GM10248 (cell line): ENCODE results near the gene FBXO41.

ENCODE experiments used
- CTCF ChIA-PET: fragments of 300-600 bp; sonication (Branson Sonifier 250); formaldehyde crosslinking; extraction: SDS; loops from one replicate; lab custom pipeline; 2021; ENCODE audit warnings: antibody characterized with exemption; lab: Yijun Ruan, JAX
- POLR2A ChIA-PET: fragments of 350-650 bp; sonication (Branson Sonifier 250); formaldehyde crosslinking; extraction: SDS; loops from one replicate; lab custom pipeline; 2020; ENCODE audit warnings: antibody characterized with exemption; lab: Yijun Ruan, JAX
- DNase-seq: peaks from one replicate; pipeline ENCODE4 v3.0.0; 2012; ENCODE audit errors: extremely low spot score
- TF ChIP-seq, protein P1 (sequence below): IDR thresholded peaks from 2 replicates; pipeline ENCODE4 v1.5.1; 2012; ENCODE audit warnings: mild to moderate bottlenecking, low read depth; ENCODE audit errors: extremely low read depth, missing control alignments, control extremely low read depth

The FBXO41 gene

DNA sequence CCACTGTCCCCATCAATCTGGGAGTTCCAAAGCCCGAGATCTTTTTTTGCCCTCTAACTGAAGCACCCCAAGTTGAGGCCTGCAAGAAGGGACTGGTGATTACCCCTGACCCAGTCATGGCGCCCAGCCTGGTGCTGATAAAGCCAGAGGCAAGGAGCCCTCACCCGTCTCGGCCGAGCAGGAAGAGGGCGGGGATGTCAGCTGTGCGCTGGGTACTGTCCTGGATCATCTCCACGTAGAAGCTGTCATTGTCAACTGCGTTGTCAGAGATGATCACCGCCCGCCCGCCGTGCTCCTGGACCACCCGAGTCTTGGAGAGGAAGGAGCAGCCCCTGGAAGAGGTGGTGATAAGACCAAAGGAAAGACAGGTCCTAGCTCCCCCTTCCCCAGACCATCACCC is 55.6 kb downstream of the FBXO41 start:
- ChIA-PET CTCF (interaction anchor here (1.1 to 9.5 kb wide), 4 partner anchors 9 to 51 kb away, joined by 3 to 70 read pairs (median 19); partner anchors contain the start of gene SMYD5), POLR2A (no interaction called here)
- DNase-seq, result no peak
- TF ChIP-seq, protein P1, sequence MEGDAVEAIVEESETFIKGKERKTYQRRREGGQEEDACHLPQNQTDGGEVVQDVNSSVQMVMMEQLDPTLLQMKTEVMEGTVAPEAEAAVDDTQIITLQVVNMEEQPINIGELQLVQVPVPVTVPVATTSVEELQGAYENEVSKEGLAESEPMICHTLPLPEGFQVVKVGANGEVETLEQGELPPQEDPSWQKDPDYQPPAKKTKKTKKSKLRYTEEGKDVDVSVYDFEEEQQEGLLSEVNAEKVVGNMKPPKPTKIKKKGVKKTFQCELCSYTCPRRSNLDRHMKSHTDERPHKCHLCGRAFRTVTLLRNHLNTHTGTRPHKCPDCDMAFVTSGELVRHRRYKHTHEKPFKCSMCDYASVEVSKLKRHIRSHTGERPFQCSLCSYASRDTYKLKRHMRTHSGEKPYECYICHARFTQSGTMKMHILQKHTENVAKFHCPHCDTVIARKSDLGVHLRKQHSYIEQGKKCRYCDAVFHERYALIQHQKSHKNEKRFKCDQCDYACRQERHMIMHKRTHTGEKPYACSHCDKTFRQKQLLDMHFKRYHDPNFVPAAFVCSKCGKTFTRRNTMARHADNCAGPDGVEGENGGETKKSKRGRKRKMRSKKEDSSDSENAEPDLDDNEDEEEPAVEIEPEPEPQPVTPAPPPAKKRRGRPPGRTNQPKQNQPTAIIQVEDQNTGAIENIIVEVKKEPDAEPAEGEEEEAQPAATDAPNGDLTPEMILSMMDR, result no peak

DNA sequence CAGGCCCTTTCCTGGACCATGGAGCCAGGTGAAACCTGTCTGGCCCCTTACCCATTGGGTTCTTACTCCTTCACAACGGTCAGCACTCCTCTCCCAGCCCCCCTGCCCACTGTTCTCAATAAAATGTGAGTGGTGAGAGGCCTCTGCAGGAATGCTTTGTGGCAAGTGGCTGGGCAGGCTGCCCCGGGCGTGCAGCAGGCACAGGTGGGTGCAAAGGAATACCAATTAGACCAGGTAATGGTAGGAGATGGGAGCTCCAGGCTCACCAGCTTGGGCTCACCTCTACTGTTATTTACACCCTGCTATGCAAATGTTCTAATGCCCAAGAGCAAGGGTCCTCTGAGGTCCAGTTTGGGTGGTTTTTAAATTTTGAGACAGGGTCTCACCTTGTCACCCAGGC is 57.2 kb downstream of the FBXO41 start:
- no peak for DNase-seq
- ChIA-PET POLR2A (no interaction called here), CTCF (interaction anchor here (0.7 to 9.5 kb wide), 4 partner anchors 8 to 334 kb away, joined by 3 to 70 read pairs (median 18); partner anchors contain the start of gene SMYD5)
- TF ChIP-seq, protein P1, result no peak

DNA sequence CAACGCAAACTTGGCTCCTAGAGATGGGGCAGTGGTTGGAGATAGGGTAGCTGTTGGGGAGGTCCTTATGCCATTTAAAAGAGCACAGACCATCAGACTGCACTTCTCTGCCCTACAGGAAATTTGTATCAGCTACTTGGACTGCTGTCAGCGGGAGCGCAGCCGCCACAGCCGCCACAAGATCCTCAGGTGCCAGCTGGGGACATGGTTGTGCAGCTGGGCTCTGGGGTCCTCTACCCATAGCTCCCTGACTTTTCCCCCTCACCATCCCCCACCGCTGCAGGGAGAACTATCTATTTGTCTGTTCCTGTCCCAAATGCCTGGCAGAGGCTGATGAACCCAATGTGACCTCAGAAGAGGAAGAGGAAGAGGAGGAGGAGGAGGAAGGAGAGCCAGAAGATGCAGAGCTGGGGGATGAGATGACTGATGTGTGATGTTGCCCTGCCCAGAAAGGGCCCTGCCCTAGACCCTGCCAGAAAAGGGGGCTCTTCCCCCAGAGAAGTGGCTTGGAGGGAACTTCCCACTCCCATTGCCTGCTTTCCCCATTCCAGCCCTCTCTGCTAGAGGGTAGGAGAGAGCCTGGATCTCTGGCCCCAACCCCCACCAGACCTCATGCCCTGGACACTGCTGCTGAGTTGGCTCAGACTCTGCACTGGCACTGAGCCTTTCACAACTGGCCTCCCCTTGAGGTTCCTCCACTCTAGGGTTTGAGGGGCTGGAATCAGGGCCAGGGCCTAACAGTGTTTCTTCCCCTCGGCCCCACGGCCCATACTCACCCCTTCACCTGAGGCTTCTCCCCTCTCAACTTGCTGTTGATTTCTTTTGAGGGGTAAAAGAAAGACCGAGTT is 58.5 kb downstream of the FBXO41 start:
- DNase-seq, result no peak
- ChIA-PET POLR2A (interaction anchor here (2.9 kb wide), 1 partner anchor 9 kb away, joined by 18 read pairs; the partner anchor contains the start of genes CCT7 and PRADC1), CTCF (interaction anchor here (1.1 to 4.0 kb wide), 2 partner anchors 13 to 18 kb away, joined by 3 to 25 read pairs; no protein-coding TSS in a partner anchor)
- TF ChIP-seq, protein P1, result no peak

DNA sequence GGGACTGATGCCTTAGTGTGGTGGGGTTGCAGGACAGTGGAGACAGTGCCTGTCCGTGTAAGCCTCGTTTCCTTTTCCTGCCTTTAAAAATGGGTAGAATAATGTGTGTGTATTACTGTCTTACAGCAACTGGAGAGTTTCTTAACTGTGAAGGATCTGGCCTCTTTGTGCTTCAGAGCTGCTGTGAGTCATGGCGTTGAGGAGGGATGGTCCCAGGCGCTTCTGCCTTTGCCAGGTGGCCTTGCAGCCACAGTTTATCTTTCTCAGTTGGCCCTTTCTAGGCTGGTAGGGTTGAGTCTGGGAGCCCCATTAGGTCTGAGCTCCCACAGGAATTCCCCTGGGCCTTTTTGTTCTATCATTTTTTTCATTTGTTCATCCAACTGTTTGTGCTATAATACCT is 60.5 kb downstream of the FBXO41 start:
- TF ChIP-seq, protein P1, result no peak
- DNase-seq, result no peak
- ChIA-PET CTCF (interaction anchor here (0.7 to 4.0 kb wide), 2 partner anchors 11 to 46 kb away, joined by 3 to 25 read pairs; no protein-coding TSS in a partner anchor), POLR2A (interaction anchor here (0.6 to 2.9 kb wide), 2 partner anchors 10 to 1711 kb away, joined by 6 to 18 read pairs; partner anchors contain the start of genes CCT7 and PRADC1)

DNA sequence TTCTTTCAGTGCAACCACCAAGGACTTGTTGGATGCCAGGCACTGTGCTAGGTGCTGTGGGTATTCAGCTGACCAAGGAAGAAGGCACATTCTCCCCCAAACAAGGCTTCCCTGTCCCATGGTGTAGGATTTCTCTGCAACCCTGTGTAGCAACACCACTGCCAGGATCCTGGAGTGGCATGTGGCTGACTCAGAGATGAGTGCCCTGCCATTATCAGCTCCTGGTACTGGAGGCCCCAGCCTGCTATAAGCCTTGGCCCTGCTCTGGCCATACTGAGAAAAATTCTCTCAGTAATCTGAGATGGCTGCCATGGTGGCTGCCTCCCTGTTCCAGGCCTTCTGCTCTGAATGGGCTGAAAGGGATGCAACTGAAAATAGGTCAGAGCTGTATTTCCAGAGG is 66.0 kb downstream of the FBXO41 start:
- TF ChIP-seq, protein P1, result no peak
- no peak for DNase-seq
- CTCF ChIA-PET, result interaction anchor here (0.7 to 5.6 kb wide), 6 partner anchors 10 to 133 kb away, joined by 3 to 31 read pairs (median 4); partner anchors contain the start of gene PRADC1
- POLR2A ChIA-PET, result interaction anchor here (2.0 kb wide), 1 partner anchor 15 kb away, joined by 6 read pairs; the partner anchor contains the start of genes CCT7 and PRADC1

DNA sequence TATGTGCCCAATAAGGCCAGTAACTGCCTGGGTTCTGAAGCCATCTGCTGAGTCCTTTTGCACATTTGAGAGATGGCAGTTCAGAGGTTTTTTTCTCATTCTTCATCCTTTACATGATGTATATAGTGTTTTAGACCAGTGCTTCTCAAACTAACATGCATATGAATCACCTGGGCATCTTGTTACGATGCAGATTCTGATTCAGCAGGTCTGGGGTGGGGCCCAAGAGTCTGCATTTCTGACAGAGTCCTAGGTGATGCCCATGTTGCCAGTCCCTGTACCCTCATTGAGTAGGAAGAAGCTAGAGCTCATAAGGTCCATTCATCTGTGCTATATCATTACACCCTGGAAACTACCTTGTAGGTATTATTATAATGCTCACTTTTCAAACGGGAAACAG is 66.5 kb downstream of the FBXO41 start:
- TF ChIP-seq, protein P1, result no peak
- DNase-seq, result no peak
- ChIA-PET CTCF (interaction anchor here (0.7 to 5.6 kb wide), 6 partner anchors 11 to 132 kb away, joined by 3 to 31 read pairs (median 4); partner anchors contain the start of gene PRADC1), POLR2A (interaction anchor here (2.0 kb wide), 1 partner anchor 16 kb away, joined by 6 read pairs; the partner anchor contains the start of genes CCT7 and PRADC1)
